Measurements from ENCODE around the gene SMARCE1. TPM values are rescaled to one million over a fixed set of nuclear protein-coding genes. Genes with fewer than 3 reads are reported as not detected.

SMARCE1 gene
- total and polyA plus RNA-seq, 2 of the 4 experiments (the other 2 are of a cell fraction), result 66.2 to 119 TPM

GRCh38 chr17:40678902-40679522 lies 31.4 kb upstream of the SMARCE1 start:
- no peak overlapping the region for H2AK5ac ChIP-seq (ENCODE audit: low read depth, low read length)
- H2BK5ac ChIP-seq (ENCODE audit: low read depth, low read length, poor library complexity, severe bottlenecking), result no peak overlapping the region
- H3K27me3 ChIP-seq (ENCODE audit: control insufficient read depth, insufficient read depth, low read length), result peaks cover 43% of the 10 kb centered on the region
- no peak overlapping the region for H3K23ac ChIP-seq (ENCODE audit: low read depth, low read length)
- POLR2A ChIA-PET (ENCODE audit: unreplicated experiment), result no interaction called here
- dilution Hi-C loops (cut with HindIII; ENCODE audit: low sequenced_read_pairs, unreplicated experiment), result no loop called here
- no peak overlapping the region for H3K4me2 ChIP-seq (ENCODE audit: low read depth, low read length)
- H3K56ac ChIP-seq (ENCODE audit: extremely low read depth, insufficient read depth, low read length), result no peak overlapping the region
- H2BK15ac ChIP-seq (ENCODE audit: low read depth, low read length), result no peak overlapping the region
- no CpG with 5 or more reads among the region's 4 CpGs for WGBS, 2 experiments (ENCODE audit: extremely low coverage in 2 of 2, insufficient read length in 1 of 2)
- H3K27ac ChIP-seq (ENCODE audit: insufficient read depth, low read length), result no peak overlapping the region
- intact Hi-C loops (cut with micrococcal nuclease), result no loop called here
- no peaks in the 10 kb centered on the region for H3K36me3 ChIP-seq (ENCODE audit: control insufficient read depth, insufficient read depth, low read length)
- H4K91ac ChIP-seq (ENCODE audit: insufficient read depth, low read depth, low read length), result no peak overlapping the region
- no peak overlapping the region for H2AK9ac ChIP-seq (replicated peaks; ENCODE audit: low read depth, low read length, poor library complexity)
- H2BK20ac ChIP-seq (ENCODE audit: low read depth, low read length), result no peak overlapping the region
- no peak for TF ChIP-seq POLR2A (IDR thresholded peaks at IDR 0.05; ENCODE audit: low read depth, low read length)
- no peaks in the 10 kb centered on the region for H3K4me1 ChIP-seq (ENCODE audit: control insufficient read depth, insufficient read depth, low read length)
- in situ Hi-C loops (cut with MboI; ENCODE audit: low sequenced_read_pairs), result no loop called here
- H3K14ac ChIP-seq (replicated peaks; ENCODE audit: low read depth, low read length), result no peak overlapping the region
- H4K20me1 ChIP-seq (ENCODE audit: insufficient read depth, low read length), result no peaks in the 10 kb centered on the region
- no peak overlapping the region for H2AFZ ChIP-seq (replicated peaks; ENCODE audit: low read length, poor library complexity)
- no peak overlapping the region for H3K9ac ChIP-seq (ENCODE audit: low read depth, low read length)
- ATAC-seq (ENCODE audit: low read depth) (no peak), DNase-seq (no peak)
- H2BK120ac ChIP-seq (ENCODE audit: low read depth, low read length), result no peak overlapping the region
- no peak overlapping the region for H3K4me3 ChIP-seq (ENCODE audit: insufficient read depth, low read depth, low read length)
- H4K8ac ChIP-seq (ENCODE audit: low read depth in 2 of 2, low read length in 2 of 2), result no peak overlapping the region
- no peak overlapping the region for H3K4ac ChIP-seq (ENCODE audit: low read depth, low read length)
- no peak overlapping the region for H3K18ac ChIP-seq (ENCODE audit: low read depth, low read length)
- H3K79me1 ChIP-seq (ENCODE audit: low read depth in 1 of 2, low read length in 2 of 2), result no peaks in the 10 kb centered on the region
- no peaks in the 10 kb centered on the region for H3K9me1 ChIP-seq (ENCODE audit: insufficient read depth, low read length)
- no TSS peak for BruUV-seq (replicated peaks)
- H3K9me3 ChIP-seq (ENCODE audit: control insufficient read depth, insufficient read depth, low read length), result no peaks in the 10 kb centered on the region
- no peak overlapping the region for H4K5ac ChIP-seq (ENCODE audit: low read depth, low read length)
- CTCF ChIA-PET, result no interaction called here

Data from IMR-90 (cell line).